Keratinocyte (primary cell): ENCODE results near the gene SLC38A2. TPM values are rescaled to one million over a fixed set of nuclear protein-coding genes. Genes with fewer than 3 reads are reported as not detected.
"Not testable (repeated sequence)": the region's sequence is repeated elsewhere in the genome, so short reads cannot be mapped to it uniquely, and the experiment has no call there.

Source experiments
- DNase-seq: peaks from one replicate; pipeline ENCODE4 v3.0.0-alpha.2; 2011; ENCODE audit warnings: low read depth, missing footprints, low spot score
- FAIRE-seq: peaks from 2 replicates; lab custom pipeline; 2011; peaks lifted over from hg19 to GRCh38; lab: Jason Lieb, UNC
- H2AFZ ChIP-seq: 2 replicates; pipeline ENCODE4 v1.6.0; 2012; ENCODE audit warnings: low read length, control low read depth, inconsistent platforms; ENCODE audit not compliant: control insufficient read depth
- H3K27ac ChIP-seq: 2 replicates; pipeline ENCODE4 v1.5.1; 2011; ENCODE audit warnings: low read length; ENCODE audit not compliant: control insufficient read depth, insufficient read depth
- H3K27me3 ChIP-seq: 3 replicates; pipeline ENCODE4 v1.6.0; 2011; ENCODE audit warnings: low read length; ENCODE audit not compliant: control insufficient read depth, insufficient read depth; ENCODE audit errors: extremely low read depth
- H3K36me3 ChIP-seq, 2 experiments: 2 replicates in 1 of 2; 3 replicates in 1 of 2; pipeline ENCODE4 v1.5.1; 2011; ENCODE audit warnings: low read length in 2 of 2, mild to moderate bottlenecking in 1 of 2; ENCODE audit not compliant: control insufficient read depth in 2 of 2, insufficient read depth in 2 of 2; ENCODE audit errors: extremely low read depth in 1 of 2
- H3K4me1 ChIP-seq: 3 replicates; pipeline ENCODE4 v1.5.1; 2011; ENCODE audit warnings: low read length; ENCODE audit not compliant: control insufficient read depth, insufficient read depth; ENCODE audit errors: extremely low read depth
- H3K4me2 ChIP-seq: 3 replicates; pipeline ENCODE4 v1.6.0; 2011; ENCODE audit warnings: low read depth, low read length; ENCODE audit not compliant: control insufficient read depth, insufficient read depth; ENCODE audit errors: extremely low read depth
- H3K4me3 ChIP-seq, 3 experiments: fragments of 200-600 bp in 1 of 3; sonication (generic) in 1 of 3; 2 replicates in 2 of 3; 3 replicates in 1 of 3; pipeline ENCODE4 v1.5.1; 2011 to 2016; ENCODE audit warnings: low read length in 3 of 3, mild to moderate bottlenecking in 3 of 3, control low read depth in 2 of 3, inconsistent platforms in 1 of 3, low read depth in 1 of 3, mixed read lengths in 1 of 3, mixed run types in 1 of 3, moderate library complexity in 1 of 3; ENCODE audit not compliant: control insufficient read depth in 2 of 3, insufficient read depth in 2 of 3; ENCODE audit errors: extremely low read depth in 1 of 3
- H3K79me2 ChIP-seq: 2 replicates; pipeline ENCODE4 v1.6.0; 2012; ENCODE audit warnings: low read length; ENCODE audit not compliant: control insufficient read depth, insufficient read depth
- H3K9ac ChIP-seq: 3 replicates; pipeline ENCODE4 v1.6.0; 2011; ENCODE audit warnings: low read length; ENCODE audit not compliant: control insufficient read depth, insufficient read depth; ENCODE audit errors: extremely low read depth
- H3K9me1 ChIP-seq: 3 replicates; pipeline ENCODE4 v1.6.0; 2011; ENCODE audit warnings: low read length; ENCODE audit not compliant: control insufficient read depth, insufficient read depth; ENCODE audit errors: extremely low read depth
- H3K9me3 ChIP-seq: 2 replicates; pipeline ENCODE4 v1.5.1; 2012; ENCODE audit warnings: low read depth, low read length; ENCODE audit not compliant: control insufficient read depth
- H4K20me1 ChIP-seq: 3 replicates; pipeline ENCODE4 v1.6.0; 2011; ENCODE audit warnings: low read length; ENCODE audit not compliant: control insufficient read depth, insufficient read depth; ENCODE audit errors: extremely low read depth
- EZH2 ChIP-seq: IDR thresholded peaks from one replicate; pipeline ENCODE4 v1.6.1; 2012; ENCODE audit warnings: inconsistent platforms, mild to moderate bottlenecking, low read length, moderate library complexity
- dilution Hi-C: fragments of 300-500 bp; cut with MboI; formaldehyde crosslinking; loops from one replicate; pipeline ENCODE4 v1.7.0; 2020; ENCODE audit warnings: low sequenced_read_pairs; ENCODE audit not compliant: extremely low pct_ligation_motif_present
- polyA plus RNA-seq, 5 experiments: library from polyadenylated mRNA; depleted of rRNA in 3 of 5; stranded (reverse) in 3 of 5; stranded (forward) in 1 of 5; unstranded in 1 of 5; fragments of >200 nt; gene quantifications; 1 replicate in 1 of 5; 2 replicates in 3 of 5; 3 replicates in 1 of 5; pipeline versions ENCODE4 v1.2.1 to v1.2.3, GENCODE V29; 2011 to 2012; ENCODE audit warnings: missing spikeins in 2 of 5, low read depth in 1 of 5, low replicate concordance in 1 of 5
- TF ChIP-seq, protein P1 (sequence below), 3 experiments: IDR thresholded peaks in 1 of 3; conservative IDR thresholded peaks in 1 of 3; optimal IDR thresholded peaks in 1 of 3; 2 replicates in 2 of 3; 3 replicates in 1 of 3; pipeline versions ENCODE3 to v1.5.1; 2011; ENCODE audit warnings: low read length in 3 of 3, mild to moderate bottlenecking in 3 of 3, moderate library complexity in 2 of 3, control low read depth in 1 of 3, inconsistent platforms in 1 of 3; ENCODE audit not compliant: insufficient read depth in 2 of 3; ENCODE audit errors: extremely low read depth in 1 of 3

Gene SLC38A2
- polyA plus RNA-seq, 1 donor (not counting 4 experiments of a cell fraction or from before 2014, with no cell fraction given): 577 TPM

DNA sequence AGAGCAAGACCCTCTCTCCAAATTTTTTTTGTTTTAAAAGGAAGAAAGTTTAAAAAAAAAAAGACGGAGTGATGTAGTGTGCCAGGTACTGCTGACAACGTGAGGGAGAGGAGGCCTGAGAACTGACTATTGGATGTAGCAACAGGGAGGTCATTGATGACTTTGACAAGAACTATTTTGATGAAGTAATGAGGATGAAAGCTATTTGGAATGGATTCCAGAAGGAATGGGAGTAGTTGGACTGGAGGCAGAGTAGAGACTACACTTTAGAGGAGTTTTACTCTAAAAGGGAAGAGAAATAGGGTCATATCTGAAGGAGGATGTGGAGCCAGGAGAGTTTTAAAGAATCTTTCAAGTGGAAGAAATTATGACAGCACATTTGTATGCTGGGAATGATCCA is 27.8 kb upstream of the SLC38A2 start:
- Histone ChIP-seq H3K9me1 (no peaks in the 10 kb centered on the region), H3K4me2 (no peak overlapping the region), H3K36me3 (no peaks in the 10 kb centered on the region), H3K9ac (no peak overlapping the region), H3K27ac (no peak overlapping the region), H3K4me3 (no peak overlapping the region), H3K9me3 (no peaks in the 10 kb centered on the region), H3K27me3 (no peaks in the 10 kb centered on the region), H3K79me2 (no peaks in the 10 kb centered on the region), H2AFZ (no peak overlapping the region), H4K20me1 (no peaks in the 10 kb centered on the region), H3K4me1 (peaks cover 21% of the 10 kb centered on the region)
- DNase-seq (no peak), FAIRE-seq (no peak)
- no peak for TF ChIP-seq EZH2
- TF ChIP-seq, protein P1, sequence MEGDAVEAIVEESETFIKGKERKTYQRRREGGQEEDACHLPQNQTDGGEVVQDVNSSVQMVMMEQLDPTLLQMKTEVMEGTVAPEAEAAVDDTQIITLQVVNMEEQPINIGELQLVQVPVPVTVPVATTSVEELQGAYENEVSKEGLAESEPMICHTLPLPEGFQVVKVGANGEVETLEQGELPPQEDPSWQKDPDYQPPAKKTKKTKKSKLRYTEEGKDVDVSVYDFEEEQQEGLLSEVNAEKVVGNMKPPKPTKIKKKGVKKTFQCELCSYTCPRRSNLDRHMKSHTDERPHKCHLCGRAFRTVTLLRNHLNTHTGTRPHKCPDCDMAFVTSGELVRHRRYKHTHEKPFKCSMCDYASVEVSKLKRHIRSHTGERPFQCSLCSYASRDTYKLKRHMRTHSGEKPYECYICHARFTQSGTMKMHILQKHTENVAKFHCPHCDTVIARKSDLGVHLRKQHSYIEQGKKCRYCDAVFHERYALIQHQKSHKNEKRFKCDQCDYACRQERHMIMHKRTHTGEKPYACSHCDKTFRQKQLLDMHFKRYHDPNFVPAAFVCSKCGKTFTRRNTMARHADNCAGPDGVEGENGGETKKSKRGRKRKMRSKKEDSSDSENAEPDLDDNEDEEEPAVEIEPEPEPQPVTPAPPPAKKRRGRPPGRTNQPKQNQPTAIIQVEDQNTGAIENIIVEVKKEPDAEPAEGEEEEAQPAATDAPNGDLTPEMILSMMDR (optimal IDR thresholded peaks at IDR 0.05 in 1 of 3, IDR thresholded peaks at IDR 0.05 in 1 of 3, conservative IDR thresholded peaks at IDR 0.05 in 1 of 3; ENCODE audit: extremely low read depth in 1 of 3, insufficient read depth in 2 of 3, low read length in 3 of 3): no peak
- dilution Hi-C loops: no loop called here

DNA sequence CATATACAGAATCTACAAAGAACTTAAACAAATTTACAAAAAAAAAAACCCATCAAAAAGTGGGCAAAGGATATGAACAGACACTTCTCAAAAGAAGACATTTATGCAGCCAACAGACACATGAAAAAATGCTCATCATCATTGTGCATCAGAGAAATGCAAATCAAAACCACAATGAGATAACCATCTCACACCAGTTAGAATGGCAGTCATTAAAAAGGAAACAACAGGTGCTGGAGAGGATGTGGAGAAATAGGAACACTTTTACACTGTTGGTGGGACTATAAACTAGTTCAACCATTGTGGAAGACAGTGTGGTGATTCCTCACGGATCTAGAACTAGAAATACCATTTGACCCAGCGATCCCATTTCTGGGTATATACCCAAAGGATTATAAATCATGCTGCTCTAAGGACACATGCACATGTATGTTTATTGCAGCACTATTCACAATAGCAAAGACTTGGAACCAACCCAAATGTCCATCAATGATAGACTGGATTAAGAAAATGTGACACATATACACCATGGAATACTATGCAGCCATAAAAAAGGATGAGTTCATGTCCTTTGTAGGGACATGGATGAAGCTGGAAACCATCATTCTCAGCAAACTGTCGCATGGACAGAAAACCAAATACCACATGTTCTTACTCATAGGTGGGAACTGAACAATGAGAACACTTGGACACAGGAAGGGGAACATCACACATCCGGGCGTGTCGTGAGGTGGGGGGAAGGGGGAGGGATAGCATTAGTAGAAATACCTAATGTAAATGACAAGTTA is 27.1 kb upstream of the SLC38A2 start:
- DNase-seq, H3K9ac ChIP-seq, H3K9me1 ChIP-seq, H3K27ac ChIP-seq, FAIRE-seq, H2AFZ ChIP-seq, H3K36me3 ChIP-seq, H3K4me3 ChIP-seq, dilution Hi-C loops, H3K9me3 ChIP-seq, H3K27me3 ChIP-seq, H4K20me1 ChIP-seq, H3K4me2 ChIP-seq, H3K79me2 ChIP-seq: not testable (repeated sequence)
- peaks cover 21% of the 10 kb centered on the region for H3K4me1 ChIP-seq
